IMR-90 (cell line): ENCODE results near the gene TINCR. TPM values are rescaled to one million over a fixed set of nuclear protein-coding genes. Genes with fewer than 3 reads are reported as not detected.

Experiments
- ATAC-seq: fragments of 200-7000 bp; cut with Tn5 transposase; 2 replicates; pipeline ENCODE4 v1.9.1; 2020; ENCODE audit warnings: low read depth, mild to moderate bottlenecking, moderate library complexity
- BruUV-seq: library from RNA; stranded (reverse); fragments of 400-500 nt; replicated peaks from 2 replicates; lab custom pipeline; 2021; lab: Mats Ljungman, UMichigan
- CTCF ChIA-PET: fragments of 300-600 bp; formaldehyde crosslinking; extraction: SDS; loops from one replicate; lab custom pipeline; 2021; ENCODE audit warnings: antibody characterized with exemption; lab: Yijun Ruan, JAX
- POLR2A ChIA-PET: fragments of 300-600 bp; sonication (Branson Sonifier 250); formaldehyde crosslinking; loops from one replicate; lab custom pipeline; 2022; ENCODE audit warnings: antibody characterized with exemption; ENCODE audit not compliant: unreplicated experiment; lab: Charles Lee
- DNase-seq: peaks from one replicate; pipeline ENCODE4 v3.0.0; 2013
- H2AFZ ChIP-seq: replicated peaks from 2 replicates; pipeline ENCODE3; 2013; ENCODE audit warnings: low read length, mild to moderate bottlenecking; ENCODE audit not compliant: poor library complexity
- H2AK5ac ChIP-seq: 2 replicates; pipeline ENCODE4 v1.6.1; 2013; ENCODE audit warnings: low read depth, low read length, inconsistent platforms
- H2AK9ac ChIP-seq: replicated peaks from 2 replicates; pipeline ENCODE3; 2013; ENCODE audit warnings: mild to moderate bottlenecking, low read depth, low read length, moderate library complexity; ENCODE audit not compliant: poor library complexity
- H2BK120ac ChIP-seq: 2 replicates; pipeline ENCODE4 v1.6.1; 2013; ENCODE audit warnings: low read depth, low read length, inconsistent platforms
- H2BK15ac ChIP-seq: 3 replicates; pipeline ENCODE4 v1.6.1; 2013; ENCODE audit warnings: low read depth, low read length, inconsistent platforms
- H2BK20ac ChIP-seq: 2 replicates; pipeline ENCODE4 v1.6.1; 2013; ENCODE audit warnings: low read depth, mild to moderate bottlenecking, inconsistent platforms, low read length, moderate library complexity
- H2BK5ac ChIP-seq: 2 replicates; pipeline ENCODE4 v1.6.1; 2013; ENCODE audit warnings: mild to moderate bottlenecking, low read depth, low read length, inconsistent platforms; ENCODE audit not compliant: poor library complexity, severe bottlenecking
- H3K14ac ChIP-seq: replicated peaks from 2 replicates; pipeline ENCODE4 v1.6.1; 2013; ENCODE audit warnings: low read depth, low read length, inconsistent platforms
- H3K18ac ChIP-seq: 2 replicates; pipeline ENCODE4 v1.6.1; 2013; ENCODE audit warnings: low read depth, low read length, control low read depth
- H3K23ac ChIP-seq: 2 replicates; pipeline ENCODE4 v1.6.1; 2013; ENCODE audit warnings: low read depth, low read length, inconsistent platforms
- H3K27ac ChIP-seq: 2 replicates; pipeline ENCODE4 v1.5.1; 2013; ENCODE audit warnings: mild to moderate bottlenecking, control low read depth, low read length; ENCODE audit not compliant: insufficient read depth
- H3K27me3 ChIP-seq: 2 replicates; pipeline ENCODE4 v1.6.1; 2013; ENCODE audit warnings: low read length; ENCODE audit not compliant: control insufficient read depth, insufficient read depth
- H3K36me3 ChIP-seq: 2 replicates; pipeline ENCODE4 v1.6.1; 2013; ENCODE audit warnings: low read length, mixed read lengths; ENCODE audit not compliant: control insufficient read depth, insufficient read depth
- H3K4ac ChIP-seq: 2 replicates; pipeline ENCODE4 v1.6.1; 2013; ENCODE audit warnings: low read depth, low read length, inconsistent platforms
- H3K4me1 ChIP-seq: 2 replicates; pipeline ENCODE4 v1.6.1; 2013; ENCODE audit warnings: low read length, mixed read lengths; ENCODE audit not compliant: control insufficient read depth, insufficient read depth
- H3K4me2 ChIP-seq: 2 replicates; pipeline ENCODE4 v1.6.1; 2013; ENCODE audit warnings: low read depth, mild to moderate bottlenecking, control low read depth, low read length, moderate library complexity
- H3K4me3 ChIP-seq: 2 replicates; pipeline ENCODE4 v1.5.1; 2013; ENCODE audit warnings: low read depth, mild to moderate bottlenecking, control low read depth, low read length, moderate library complexity; ENCODE audit not compliant: insufficient read depth
- H3K56ac ChIP-seq: 2 replicates; pipeline ENCODE4 v1.6.1; 2013; ENCODE audit warnings: low read length, inconsistent platforms; ENCODE audit not compliant: insufficient read depth; ENCODE audit errors: extremely low read depth
- H3K79me1 ChIP-seq, 2 experiments: 2 replicates each; pipeline ENCODE4 v1.6.1; 2013; ENCODE audit warnings: low read length in 2 of 2, inconsistent platforms in 1 of 2, low read depth in 1 of 2
- H3K9ac ChIP-seq: 2 replicates; pipeline ENCODE4 v1.6.1; 2013; ENCODE audit warnings: low read depth, low read length, control low read depth
- H3K9me1 ChIP-seq: 2 replicates; pipeline ENCODE4 v1.6.1; 2013; ENCODE audit warnings: low read length, inconsistent platforms; ENCODE audit not compliant: insufficient read depth
- H3K9me3 ChIP-seq: 2 replicates; pipeline ENCODE4 v1.6.1; 2013; ENCODE audit warnings: low read length; ENCODE audit not compliant: control insufficient read depth, insufficient read depth
- H4K20me1 ChIP-seq: 2 replicates; pipeline ENCODE4 v1.6.1; 2013; ENCODE audit warnings: low read length, inconsistent platforms; ENCODE audit not compliant: insufficient read depth
- H4K5ac ChIP-seq: 2 replicates; pipeline ENCODE4 v1.6.1; 2013; ENCODE audit warnings: mild to moderate bottlenecking, low read depth, low read length, control low read depth
- H4K8ac ChIP-seq, 2 experiments: 2 replicates each; pipeline ENCODE4 v1.6.1; 2013; ENCODE audit warnings: low read depth in 2 of 2, low read length in 2 of 2, control low read depth in 1 of 2, inconsistent platforms in 1 of 2
- H4K91ac ChIP-seq: 2 replicates; pipeline ENCODE4 v1.6.1; 2013; ENCODE audit warnings: low read depth, low read length, inconsistent platforms; ENCODE audit not compliant: insufficient read depth
- MXI1 ChIP-seq: IDR thresholded peaks from 2 replicates; pipeline ENCODE4 v1.6.1; 2012; ENCODE audit warnings: low read depth, mild to moderate bottlenecking, low read length, moderate library complexity, borderline replicate concordance
- WGBS, 2 experiments: methylation state at CpG; one replicate each; pipeline versions ENCODE4 v1.1.5 to v1.1.7; 2013; ENCODE audit warnings: missing lambda C conversion rate in 2 of 2; ENCODE audit not compliant: insufficient read length in 1 of 2; ENCODE audit errors: extremely low coverage in 2 of 2; 5-methylcytosine and 5-hydroxymethylcytosine counted together
- dilution Hi-C: fragments of 300-500 bp; cut with HindIII; formaldehyde crosslinking; loops from one replicate; pipeline ENCODE4 v1.14.3; 2018; ENCODE audit warnings: low sequenced_read_pairs; ENCODE audit not compliant: unreplicated experiment
- in situ Hi-C: fragments of 300-500 bp; cut with MboI; formaldehyde crosslinking; loops from 3 replicates; pipeline ENCODE4 v1.14.3; 2019; ENCODE audit warnings: low sequenced_read_pairs, inconsistent platforms, mixed read lengths
- intact Hi-C: fragments of 100-400 bp; cut with micrococcal nuclease; formaldehyde crosslinking; loops from 2 replicates; pipeline ENCODE4 v1.10.0; 2022
- polyA plus RNA-seq, 3 experiments: library from polyadenylated mRNA; depleted of rRNA; stranded (reverse); fragments of >200 nt; gene quantifications; 2 replicates each; pipeline ENCODE4 v1.2.3, GENCODE V29; 2012; ENCODE audit warnings: low replicate concordance in 1 of 3
- total RNA-seq: library from RNA; depleted of rRNA; stranded (reverse); fragments of >200 nt; gene quantifications from 2 replicates; pipeline ENCODE4 v1.2.3, GENCODE V29; 2012
- TF ChIP-seq, protein P1 (sequence below): conservative IDR thresholded peaks from 2 replicates; pipeline ENCODE4 v1.5.1; 2012; ENCODE audit warnings: mild to moderate bottlenecking, low read depth, low read length, improper control_type of control experiment

The TINCR gene
- total and polyA plus RNA-seq, 2 of the 4 experiments (the other 2 are of a cell fraction): 0.05 TPM; not detected in 1

- Histone ChIP-seq H3K4me3 (no peak overlapping the region), H3K36me3 (no peaks in the 10 kb centered on the region), H2BK15ac (no peak overlapping the region), H3K79me1 (no peaks in the 10 kb centered on the region), H2AK9ac (no peak overlapping the region), H3K56ac (no peak overlapping the region), H4K20me1 (no peaks in the 10 kb centered on the region), H3K9me3 (peaks cover 8% of the 10 kb centered on the region; the same call in 1 of the 2 replicates), H2AFZ (no peak overlapping the region), H3K9me1 (no peaks in the 10 kb centered on the region), H3K27me3 (peaks cover 56% of the 10 kb centered on the region), H4K91ac (no peak overlapping the region), H2BK20ac (no peak overlapping the region), H3K9ac (no peak overlapping the region), H4K8ac (no peak overlapping the region), H2BK120ac (no peak overlapping the region), H3K27ac (no peak overlapping the region), H3K4me2 (no peak overlapping the region), H3K23ac (no peak overlapping the region), H3K4ac (no peak overlapping the region), H4K5ac (no peak overlapping the region), H2AK5ac (no peak overlapping the region), H3K4me1 (no peaks in the 10 kb centered on the region; the same call in 1 of the 2 replicates), H3K14ac (no peak overlapping the region), H3K18ac (no peak overlapping the region), H2BK5ac (no peak overlapping the region)
- ChIA-PET POLR2A (no interaction called here), CTCF (no interaction called here)
- DNase-seq (no peak), ATAC-seq (no peak)
- WGBS, 2 experiments: 68% methylated on average over 2 of the region's 6 CpGs; no CpG with 5 or more reads in 1 of the 2 experiments
- TF ChIP-seq MXI1: no peak
- TF ChIP-seq, protein P1, sequence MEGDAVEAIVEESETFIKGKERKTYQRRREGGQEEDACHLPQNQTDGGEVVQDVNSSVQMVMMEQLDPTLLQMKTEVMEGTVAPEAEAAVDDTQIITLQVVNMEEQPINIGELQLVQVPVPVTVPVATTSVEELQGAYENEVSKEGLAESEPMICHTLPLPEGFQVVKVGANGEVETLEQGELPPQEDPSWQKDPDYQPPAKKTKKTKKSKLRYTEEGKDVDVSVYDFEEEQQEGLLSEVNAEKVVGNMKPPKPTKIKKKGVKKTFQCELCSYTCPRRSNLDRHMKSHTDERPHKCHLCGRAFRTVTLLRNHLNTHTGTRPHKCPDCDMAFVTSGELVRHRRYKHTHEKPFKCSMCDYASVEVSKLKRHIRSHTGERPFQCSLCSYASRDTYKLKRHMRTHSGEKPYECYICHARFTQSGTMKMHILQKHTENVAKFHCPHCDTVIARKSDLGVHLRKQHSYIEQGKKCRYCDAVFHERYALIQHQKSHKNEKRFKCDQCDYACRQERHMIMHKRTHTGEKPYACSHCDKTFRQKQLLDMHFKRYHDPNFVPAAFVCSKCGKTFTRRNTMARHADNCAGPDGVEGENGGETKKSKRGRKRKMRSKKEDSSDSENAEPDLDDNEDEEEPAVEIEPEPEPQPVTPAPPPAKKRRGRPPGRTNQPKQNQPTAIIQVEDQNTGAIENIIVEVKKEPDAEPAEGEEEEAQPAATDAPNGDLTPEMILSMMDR: peak; percentile 35
- in situ Hi-C loops (no loop called here), dilution Hi-C loops (no loop called here), intact Hi-C loops (no loop called here)
- no TSS peak for BruUV-seq
Measured at GRCh38 chr19:5561559-5561958, 6.2 kb downstream of the TINCR start.
